ENCODE data around the gene COX11.

Gene COX11

DNA sequence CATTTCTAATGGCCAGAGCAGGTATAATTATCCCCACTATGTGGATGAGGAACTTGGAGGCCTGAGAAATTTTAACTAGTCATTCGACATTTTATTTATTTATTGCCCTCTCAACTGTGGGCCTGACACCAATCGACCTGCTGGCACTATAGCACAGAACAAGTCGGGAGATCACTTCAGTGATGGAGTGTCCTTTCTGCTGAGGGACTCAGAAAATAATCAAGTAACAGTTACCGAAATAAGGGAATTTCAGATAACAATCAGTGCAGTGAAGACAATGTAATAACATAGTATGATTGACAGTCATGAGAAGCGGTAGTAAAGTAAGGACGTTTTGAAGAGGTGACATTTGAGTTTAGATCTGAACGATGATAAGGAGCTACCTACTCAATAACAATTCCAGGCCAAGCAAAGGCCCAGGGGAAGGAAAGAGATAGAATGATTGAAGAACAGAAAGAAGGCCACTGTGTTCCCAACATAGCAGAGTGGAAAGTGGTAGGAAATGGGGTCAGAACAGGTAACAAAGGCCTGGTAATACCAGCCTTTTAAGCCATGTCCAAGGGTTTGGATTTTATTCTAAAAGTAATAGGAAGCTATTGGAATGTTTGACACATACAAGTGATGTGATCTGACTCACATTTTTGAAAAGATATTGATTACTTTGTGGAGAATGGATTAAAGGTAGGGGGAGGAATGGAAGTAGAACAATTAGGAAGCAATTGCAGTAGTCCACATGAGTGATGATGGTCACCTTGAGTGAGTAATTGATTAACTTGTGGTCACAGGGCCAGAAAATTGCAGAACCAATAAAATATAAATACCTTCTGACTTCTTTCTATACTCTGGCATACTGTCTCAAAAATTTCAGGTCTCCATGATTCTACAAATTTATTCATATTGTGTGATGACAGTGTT is 1.5 kb upstream of the COX11 start:
- no peak for DNase-seq (ENCODE audit: low read depth)
- peak overlapping the region; percentile 79 for H3K4me3 ChIP-seq (ENCODE audit: low read depth, low read length)

DNA sequence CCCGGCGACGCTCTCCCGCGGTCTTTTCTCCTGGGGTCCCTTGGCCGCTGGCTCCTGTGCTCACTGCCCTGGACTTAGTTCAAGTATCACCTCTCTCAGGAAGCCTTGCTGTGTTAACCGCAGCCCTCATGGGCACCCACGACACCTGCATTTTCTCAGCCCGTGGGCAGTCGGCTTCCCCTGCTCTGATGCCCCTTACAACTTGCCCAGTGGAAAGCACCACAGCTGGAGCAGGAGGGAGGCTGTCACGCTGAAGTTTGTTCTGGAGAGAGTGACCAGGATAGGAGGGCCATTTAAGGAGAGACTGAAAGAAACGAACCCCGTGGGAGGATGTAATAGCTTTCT is 506 bp upstream of the COX11 start:
- DNase-seq (ENCODE audit: low read depth), result no peak
- H3K4me3 ChIP-seq (ENCODE audit: low read depth, low read length), result peak overlapping the region; percentile 79

DNA sequence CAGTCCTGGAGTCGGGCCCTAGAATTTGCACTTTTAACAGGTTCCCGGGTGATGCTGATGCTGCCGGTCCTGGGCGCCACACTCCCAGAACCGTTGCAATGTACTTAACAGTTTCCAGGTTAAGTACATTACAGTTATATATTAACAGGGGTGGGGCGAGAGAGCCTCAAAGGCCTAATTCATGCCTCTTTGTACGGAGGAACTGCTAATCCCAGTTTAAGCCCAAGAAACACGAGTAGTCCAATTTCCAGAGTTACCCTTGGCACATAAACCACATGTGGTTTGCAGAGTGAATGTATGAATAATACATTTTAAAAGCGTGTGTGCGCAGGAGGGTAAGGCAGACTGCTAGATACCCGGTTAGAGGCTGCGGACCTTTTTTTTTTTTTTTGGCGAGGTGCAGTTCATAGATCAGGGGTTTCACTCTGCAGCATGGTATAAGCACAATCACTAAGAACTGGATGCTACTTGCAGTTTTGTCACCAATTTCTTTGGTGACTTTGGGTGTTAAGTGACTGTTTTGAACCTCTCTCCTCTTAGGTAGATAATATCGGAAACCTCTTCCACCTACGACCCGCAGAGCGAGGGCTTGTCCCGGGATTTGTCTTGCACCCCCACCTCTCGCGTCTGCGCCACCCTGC is 713 bp downstream of the COX11 start:
- no peak for DNase-seq (ENCODE audit: low read depth)

DNA sequence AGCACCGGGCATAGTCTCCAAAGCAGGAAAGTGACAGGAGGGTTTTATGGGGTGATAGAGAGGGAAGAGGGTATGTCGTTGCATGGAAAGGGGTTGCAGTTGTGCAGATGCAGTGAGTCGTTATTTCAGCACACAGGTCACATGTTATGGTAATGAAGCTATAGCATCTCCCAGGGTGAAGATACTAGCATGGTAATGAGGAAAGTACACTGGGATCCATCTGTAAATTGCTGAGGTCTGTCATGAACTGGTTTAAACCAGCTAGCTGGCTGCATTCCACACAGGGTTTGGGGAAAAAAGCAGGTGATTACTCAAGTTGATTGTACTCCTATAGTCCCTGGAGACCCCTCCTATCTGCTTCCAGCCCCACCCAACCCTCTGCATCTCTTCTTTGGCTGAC is 11.7 kb downstream of the COX11 start:
- no peak for DNase-seq (ENCODE audit: low read depth)
- H3K4me3 ChIP-seq (ENCODE audit: low read depth, low read length), result no peak overlapping the region

More for the DNA sequence above, 713 bp downstream of the COX11 start:
- peak overlapping the region; percentile 79 for H3K4me3 ChIP-seq (ENCODE audit: low read depth, low read length)

DNA sequence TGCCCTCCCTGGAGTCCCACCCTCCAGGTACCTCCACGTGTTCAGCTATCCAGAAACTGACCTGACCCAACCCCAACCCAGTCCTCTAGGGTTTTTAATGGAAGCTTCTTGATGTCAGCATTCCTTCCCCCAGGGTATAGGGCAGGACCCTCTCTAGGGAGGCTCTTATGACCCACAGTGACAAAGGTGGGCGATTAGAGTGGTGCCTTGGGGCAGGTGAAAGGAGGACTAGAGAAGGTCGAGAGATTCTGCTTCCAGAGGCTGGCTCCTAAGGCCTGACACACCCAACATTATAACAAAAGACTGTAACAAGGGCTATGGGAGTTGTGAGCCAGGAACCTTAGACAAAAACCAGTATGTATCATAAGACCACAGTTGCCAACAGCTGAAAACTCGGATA is 17.2 kb downstream of the COX11 start:
- H3K4me3 ChIP-seq (ENCODE audit: low read depth, low read length), result no peak overlapping the region
- no peak for DNase-seq (ENCODE audit: low read depth)

DNA sequence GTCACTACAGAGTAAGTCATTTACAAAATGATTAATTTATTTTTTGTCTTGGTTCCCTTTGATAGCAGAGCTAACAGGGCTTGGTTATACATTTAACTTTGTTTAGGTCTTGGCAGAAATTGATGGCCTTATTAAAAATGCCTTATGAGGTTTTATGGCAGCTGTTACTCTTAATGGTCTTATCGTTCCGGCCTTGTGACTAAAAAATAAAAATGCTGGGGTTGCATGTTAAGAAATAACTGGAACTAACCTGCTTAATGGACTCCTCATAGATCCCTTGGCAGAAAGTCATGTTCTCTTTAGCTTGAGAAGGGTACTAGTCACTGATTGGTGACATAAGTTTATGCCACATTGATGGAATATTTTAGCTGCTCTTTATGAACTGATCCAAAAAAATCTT is 18.3 kb downstream of the COX11 start:
- H3K4me3 ChIP-seq (ENCODE audit: low read depth, low read length), result no peak overlapping the region
- no peak for DNase-seq (ENCODE audit: low read depth)

DNA sequence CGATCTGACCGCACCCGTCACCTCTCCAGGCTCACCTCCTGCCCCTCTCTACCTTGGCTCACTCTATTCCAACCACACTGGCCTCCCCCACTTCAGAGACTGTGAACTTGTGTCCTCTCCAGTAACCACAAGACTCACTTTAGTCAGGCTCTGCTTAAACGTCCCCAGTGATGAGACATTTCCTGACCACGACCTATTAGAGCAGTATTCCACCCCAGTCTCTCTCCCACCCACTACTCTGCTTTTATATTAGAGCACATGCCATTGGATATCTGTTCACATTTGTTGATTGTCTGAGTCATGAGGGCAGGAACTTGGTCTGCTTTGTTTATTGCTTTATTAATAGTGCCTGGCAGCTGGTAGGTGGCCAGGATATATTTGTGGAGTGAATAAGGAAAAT is 20.1 kb downstream of the COX11 start:
- peak; percentile 85 for DNase-seq (ENCODE audit: low read depth)
- H3K4me3 ChIP-seq (ENCODE audit: low read depth, low read length), result no peak overlapping the region

DNA sequence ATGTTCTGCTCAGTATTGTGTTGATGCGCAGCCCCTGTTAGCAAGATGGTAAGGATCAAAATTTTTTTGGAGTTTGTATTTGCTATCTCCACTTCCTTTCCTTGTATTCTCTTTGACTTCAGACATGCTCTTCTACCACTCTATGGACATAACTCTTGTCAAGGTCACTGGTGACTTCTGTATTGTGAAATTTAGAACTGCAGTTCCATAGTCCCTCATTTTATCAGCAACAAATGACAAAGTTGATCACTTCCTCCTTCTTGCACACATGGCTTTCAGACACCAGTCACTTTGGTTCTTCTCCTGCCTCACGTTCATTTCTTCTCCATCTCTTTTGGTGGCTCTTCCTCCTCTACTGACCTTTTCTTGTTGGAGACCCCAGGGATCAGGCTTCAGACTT is 21.1 kb downstream of the COX11 start:
- H3K4me3 ChIP-seq (ENCODE audit: low read depth, low read length), result no peak overlapping the region
- DNase-seq (ENCODE audit: low read depth), result no peak

DNA sequence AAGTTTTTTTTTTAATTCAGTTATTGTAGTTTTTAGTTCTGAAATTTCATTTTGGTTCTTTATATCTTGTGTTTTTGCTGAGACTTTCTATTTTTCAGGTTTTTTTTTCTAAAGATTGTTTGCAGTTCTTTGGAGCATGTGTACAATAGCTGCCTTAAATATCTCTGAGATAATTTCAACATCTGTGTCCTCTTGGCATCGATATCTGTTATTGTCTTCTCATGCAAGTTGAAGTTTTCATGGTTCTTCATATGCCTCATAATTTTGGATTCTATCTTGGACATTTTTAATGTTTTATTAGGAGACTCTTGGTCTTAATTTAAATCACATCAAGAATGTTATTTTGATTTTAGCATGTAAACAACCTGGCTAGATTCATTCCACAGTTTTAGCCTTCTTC is 22.8 kb downstream of the COX11 start:
- H3K4me3 ChIP-seq (ENCODE audit: low read depth, low read length), result no peak overlapping the region
- DNase-seq (ENCODE audit: low read depth), result no peak

DNA sequence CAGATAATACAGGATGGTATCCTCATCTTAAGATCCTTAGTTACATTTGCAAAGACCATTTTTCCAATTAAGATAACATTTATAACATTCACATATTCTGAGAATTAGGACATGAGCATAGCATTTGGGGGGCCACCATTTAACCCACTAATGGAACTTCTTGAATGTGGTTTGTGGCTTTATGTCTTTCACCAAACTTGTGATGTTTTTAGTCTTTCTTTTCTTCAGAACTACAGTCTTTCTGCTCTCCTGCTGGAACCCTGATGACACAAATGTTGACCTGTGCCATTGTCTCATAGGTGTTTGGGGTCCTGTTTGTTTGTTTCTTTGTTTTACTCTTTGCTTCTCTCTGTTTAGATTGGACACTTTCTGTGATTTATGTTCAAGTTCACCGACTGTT is 23.2 kb downstream of the COX11 start:
- DNase-seq (ENCODE audit: low read depth), result no peak
- no peak overlapping the region for H3K4me3 ChIP-seq (ENCODE audit: low read depth, low read length)

DNA sequence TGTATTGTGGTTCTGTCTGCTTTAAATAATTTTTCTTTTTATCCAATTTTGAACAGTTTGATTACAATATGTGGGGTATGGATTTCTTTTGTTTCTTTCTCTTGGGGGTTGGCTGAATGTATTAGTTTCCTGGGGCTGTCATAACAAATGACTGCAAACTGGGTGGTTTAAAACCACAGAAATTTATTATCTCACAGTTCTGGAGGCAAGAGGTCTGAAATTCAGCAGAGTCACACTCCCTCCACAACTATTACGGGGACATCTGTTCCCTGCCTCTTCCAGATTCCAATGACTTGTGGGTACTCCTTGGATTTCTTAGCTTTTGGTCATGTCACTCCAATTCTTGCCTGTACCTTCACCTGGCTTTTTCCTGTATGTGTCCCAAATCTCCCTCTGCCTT is 23.7 kb downstream of the COX11 start:
- H3K4me3 ChIP-seq (ENCODE audit: low read depth, low read length), result no peak overlapping the region
- no peak for DNase-seq (ENCODE audit: low read depth)

DNA sequence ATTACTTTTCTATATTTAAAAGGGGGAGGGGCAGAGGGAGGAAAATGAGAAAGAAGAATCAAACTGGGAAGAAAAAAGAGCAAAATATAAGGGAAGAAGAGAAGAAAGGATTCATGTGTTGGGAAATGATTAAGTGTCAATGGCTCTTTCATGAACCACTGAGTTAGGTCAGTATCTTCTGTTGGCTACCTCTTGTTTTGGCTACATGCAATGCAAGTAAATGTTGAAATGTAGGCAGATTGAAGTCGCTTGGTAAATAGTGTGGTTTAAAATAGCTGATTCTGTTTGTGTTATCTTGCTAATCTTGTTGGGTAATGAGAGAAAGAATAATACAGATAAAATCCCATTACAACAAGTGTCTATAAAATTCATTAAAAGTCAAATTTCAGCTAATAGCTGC is 27.2 kb downstream of the COX11 start:
- no peak overlapping the region for H3K4me3 ChIP-seq (ENCODE audit: low read depth, low read length)
- DNase-seq (ENCODE audit: low read depth), result no peak

DNA sequence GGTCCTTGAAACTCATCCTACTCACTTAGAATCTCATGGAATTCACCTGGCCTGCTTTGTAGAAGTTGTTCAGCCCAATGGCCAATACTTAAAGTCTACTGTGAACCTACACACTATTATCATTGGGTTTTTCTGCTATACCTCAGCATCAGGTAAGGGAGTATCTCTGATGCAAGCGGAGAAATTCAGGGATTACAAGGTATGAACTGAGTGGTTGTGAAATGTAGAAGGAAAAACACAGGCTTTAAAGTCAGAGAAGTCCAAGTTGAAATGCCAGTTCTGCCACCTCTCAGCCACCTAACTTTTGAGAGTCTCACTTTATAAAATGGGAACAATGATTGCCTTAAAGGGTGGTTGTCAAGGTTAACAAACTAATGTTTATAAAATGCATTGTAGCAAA is 31.0 kb downstream of the COX11 start:
- DNase-seq (ENCODE audit: low read depth), result no peak
- H3K4me3 ChIP-seq (ENCODE audit: low read depth, low read length), result no peak overlapping the region

DNA sequence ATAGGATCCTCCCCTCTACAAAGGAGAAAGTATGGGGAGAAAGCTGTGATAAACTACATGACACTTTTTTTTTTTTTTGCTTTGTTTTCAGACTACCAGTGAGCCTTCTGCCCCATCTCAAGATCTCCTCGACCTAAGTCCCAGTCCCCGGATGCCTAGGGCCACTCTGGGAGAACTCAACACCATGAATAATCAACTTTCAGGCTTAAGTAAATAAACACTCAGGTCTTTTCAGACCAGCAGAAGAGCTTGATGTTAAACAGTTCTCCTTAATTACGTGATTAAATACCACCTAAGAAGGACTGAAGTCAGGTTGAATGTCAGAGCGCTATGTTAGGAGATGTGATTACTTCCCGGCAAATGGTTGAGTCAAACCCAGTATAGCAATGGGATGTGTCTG is 31.4 kb downstream of the COX11 start:
- no peak for DNase-seq (ENCODE audit: low read depth)
- no peak overlapping the region for H3K4me3 ChIP-seq (ENCODE audit: low read depth, low read length)

DNA sequence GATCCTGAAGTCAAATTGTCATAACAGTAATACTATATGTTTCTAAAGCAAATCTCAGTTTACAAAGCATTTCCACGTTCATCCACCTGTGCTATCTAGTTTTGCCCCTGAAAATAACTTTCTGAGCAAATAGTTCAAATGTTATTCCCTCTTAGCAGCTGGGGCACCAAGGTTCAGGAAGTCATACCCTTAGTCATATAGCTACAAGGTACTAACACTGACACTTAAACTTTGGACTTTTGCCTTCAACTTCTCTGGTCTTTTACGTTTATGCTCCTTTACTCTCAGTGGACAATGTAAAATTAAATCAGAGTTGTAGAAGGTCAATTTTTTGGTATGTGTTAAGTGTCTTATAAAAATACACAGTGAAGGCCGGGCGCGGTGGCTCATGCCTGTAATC is 33.0 kb downstream of the COX11 start:
- DNase-seq (ENCODE audit: low read depth), result no peak
- H3K4me3 ChIP-seq (ENCODE audit: low read depth, low read length), result no peak overlapping the region

DNA sequence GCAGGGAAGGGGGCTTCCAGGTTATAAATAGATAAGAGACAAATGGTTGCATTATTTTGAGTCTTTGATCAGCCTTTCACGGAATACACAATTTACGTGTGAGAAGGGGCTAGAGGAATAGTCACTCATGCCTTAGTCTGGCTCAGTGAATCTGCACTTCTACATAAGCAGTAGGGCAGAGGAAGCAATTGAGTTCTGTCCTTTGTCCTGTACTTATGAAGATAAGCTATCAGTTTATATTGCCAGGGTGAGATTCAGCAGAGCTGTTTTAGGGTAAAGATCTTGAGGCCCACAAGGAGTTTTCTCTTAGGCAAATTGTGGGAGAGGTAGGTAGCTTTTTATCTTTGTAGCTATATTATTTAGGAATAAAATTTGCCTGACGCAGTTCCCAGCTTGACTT is 34.5 kb downstream of the COX11 start:
- no peak for DNase-seq (ENCODE audit: low read depth)
- no peak overlapping the region for H3K4me3 ChIP-seq (ENCODE audit: low read depth, low read length)

DNA sequence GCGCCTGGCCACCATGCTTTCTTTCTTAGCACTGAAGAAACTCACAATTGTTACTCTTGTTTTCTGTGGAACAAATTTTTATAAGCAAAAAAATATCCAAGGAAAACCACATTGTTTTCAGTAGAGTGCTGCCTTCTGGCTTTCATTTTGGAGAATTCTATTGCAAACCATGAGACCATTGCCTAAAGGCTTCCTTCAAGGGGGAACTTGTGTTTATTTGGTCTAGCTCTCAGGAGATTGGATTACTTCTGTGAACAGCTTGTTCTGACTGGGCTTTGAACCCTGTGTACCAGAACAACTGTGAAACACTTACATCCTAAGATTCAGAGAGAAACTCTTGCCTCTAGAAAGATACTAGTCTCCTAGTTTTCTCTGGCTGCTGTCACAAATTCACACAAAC is 35.7 kb downstream of the COX11 start:
- no peak overlapping the region for H3K4me3 ChIP-seq (ENCODE audit: low read depth, low read length)
- DNase-seq (ENCODE audit: low read depth), result no peak

DNA sequence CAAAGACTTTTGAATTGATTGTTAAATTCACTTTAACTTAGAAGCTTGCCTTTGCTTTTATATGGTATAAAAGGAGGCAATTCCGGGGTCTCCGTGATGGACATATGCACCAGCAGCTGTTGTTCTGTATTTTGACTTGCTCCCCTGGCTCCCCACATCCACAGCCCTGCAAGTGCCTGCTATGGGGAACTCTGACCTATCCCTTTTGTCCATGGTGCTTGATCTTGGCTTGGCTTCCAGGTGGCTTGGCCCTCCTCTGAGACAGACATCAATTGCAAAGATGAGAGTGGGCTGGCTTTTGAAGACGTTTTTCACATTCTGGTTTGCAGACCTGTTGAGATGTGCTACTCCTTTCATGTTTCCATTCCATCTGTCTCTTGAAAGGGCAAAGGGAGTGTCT is 40.9 kb downstream of the COX11 start:
- DNase-seq (ENCODE audit: low read depth), result no peak
- no peak overlapping the region for H3K4me3 ChIP-seq (ENCODE audit: low read depth, low read length)

DNA sequence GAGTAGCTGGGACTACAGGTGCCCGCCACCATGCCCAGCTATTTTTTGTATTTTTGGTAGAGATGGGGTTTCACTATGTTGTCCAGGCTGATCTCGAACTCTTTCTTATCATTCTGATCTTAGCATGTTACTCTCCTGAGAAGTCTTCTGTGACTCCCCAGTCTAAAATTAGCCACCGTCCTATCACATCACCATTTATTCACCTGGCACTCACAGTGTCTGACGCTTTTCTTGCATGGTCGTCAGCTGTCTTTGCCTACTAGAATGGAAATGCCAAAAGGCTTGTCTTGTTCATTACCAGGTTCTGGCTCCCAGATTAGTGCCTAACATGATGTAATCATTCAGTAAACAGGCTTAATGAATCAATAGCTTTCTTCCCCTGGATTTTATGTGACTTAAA is 44.0 kb downstream of the COX11 start:
- no peak for DNase-seq (ENCODE audit: low read depth)

DNA sequence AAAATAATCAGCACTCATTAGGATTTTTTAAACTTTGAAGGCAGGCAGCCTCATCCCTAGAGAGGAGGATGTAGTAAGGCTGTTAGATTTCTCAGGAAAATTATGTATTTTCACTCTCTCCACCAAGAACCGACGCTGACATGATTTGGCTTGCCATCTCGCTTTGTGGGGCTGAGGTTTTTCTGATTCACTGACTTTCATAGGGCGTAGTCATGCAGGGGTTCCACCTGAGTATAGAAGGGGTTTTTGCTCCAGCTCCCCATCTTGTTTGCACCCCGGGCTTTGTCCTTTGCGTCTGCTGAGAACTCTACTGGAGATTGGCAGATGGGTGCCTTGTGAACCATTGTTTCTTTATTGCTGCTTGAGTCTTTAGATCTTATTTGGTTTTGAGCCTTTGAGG is 47.6 kb downstream of the COX11 start:
- H3K4me3 ChIP-seq (ENCODE audit: low read depth, low read length), result no peak overlapping the region
- DNase-seq (ENCODE audit: low read depth), result no peak

More for the DNA sequence above, 44.0 kb downstream of the COX11 start:
- H3K4me3 ChIP-seq (ENCODE audit: low read depth, low read length), result no peak overlapping the region

DNA sequence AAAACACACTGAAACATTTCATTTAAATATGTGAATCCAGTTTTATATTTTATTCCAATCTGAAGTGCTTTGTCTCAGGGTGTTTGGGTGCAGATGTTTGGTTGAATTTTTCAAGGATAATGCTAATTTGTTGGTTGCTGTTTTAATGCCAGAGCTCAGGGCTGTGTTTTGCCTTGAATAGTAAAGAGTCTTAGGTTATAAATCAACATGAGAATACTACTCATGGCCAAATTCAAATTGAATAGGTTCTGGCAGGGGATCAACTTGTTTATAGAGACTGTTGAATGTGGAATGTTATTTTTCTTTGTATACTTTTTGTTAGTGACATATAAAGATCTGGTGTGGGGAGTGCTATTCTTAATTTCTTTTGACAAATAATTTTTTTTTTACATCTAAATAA is 49.0 kb downstream of the COX11 start:
- DNase-seq (ENCODE audit: low read depth), result no peak
- H3K4me3 ChIP-seq (ENCODE audit: low read depth, low read length), result no peak overlapping the region
